GM12874 (cell line): ENCODE data around the gene UVSSA.

ENCODE experiments used
- CTCF ChIP-seq: IDR thresholded peaks from 2 replicates; pipeline ENCODE4 v1.5.1; 2011; ENCODE audit warnings: low read depth, mild to moderate bottlenecking, control low read depth, low read length, moderate library complexity; ENCODE audit not compliant: insufficient read depth

The UVSSA gene

GRCh38 chr4:1374706-1375045 is 27.7 kb downstream of the UVSSA start:
- no peak for TF ChIP-seq CTCF

- no peak for TF ChIP-seq CTCF
Observed at GRCh38 chr4:1375051-1375721, 28.2 kb downstream of the UVSSA start.

- no peak for TF ChIP-seq CTCF
Observed at GRCh38 chr4:1375761-1376322, 28.8 kb downstream of the UVSSA start.

- no peak for TF ChIP-seq CTCF
Observed at GRCh38 chr4:1376391-1376840, 29.4 kb downstream of the UVSSA start.

- no peak for TF ChIP-seq CTCF
Observed at GRCh38 chr4:1376841-1377605, 30.0 kb downstream of the UVSSA start.

GRCh38 chr4:1377606-1378261 is 30.7 kb downstream of the UVSSA start:
- TF ChIP-seq CTCF = no peak

GRCh38 chr4:1378559-1379231 is 31.7 kb downstream of the UVSSA start:
- TF ChIP-seq CTCF = no peak
